IPS-NIHi7 (cell line): ENCODE results near the gene SGCD.

Source experiments
- DNase-seq: peaks from one replicate; pipeline ENCODE4 v3.0.0; 2012; ENCODE audit warnings: mixed read lengths; ENCODE audit errors: extremely low spot score

Gene SGCD

GRCh38 chr5:156774273-156774672, 447.3 kb downstream of the SGCD start:
- DNase-seq = no peak

- no peak for DNase-seq
These were observed 451.3 kb downstream of the SGCD start for GRCh38 chr5:156778139-156778706.

GRCh38 chr5:156778752-156779151, 451.8 kb downstream of the SGCD start:
- no peak for DNase-seq

GRCh38 chr5:156779436-156779835, 452.5 kb downstream of the SGCD start:
- DNase-seq = no peak

GRCh38 chr5:156783092-156783491, 456.1 kb downstream of the SGCD start:
- no peak for DNase-seq

GRCh38 chr5:156794687-156795086, 467.7 kb downstream of the SGCD start:
- DNase-seq = no peak

GRCh38 chr5:156798201-156798600, 471.2 kb downstream of the SGCD start:
- peak; percentile 44 for DNase-seq

- DNase-seq = no peak
These were observed 472.2 kb downstream of the SGCD start for GRCh38 chr5:156799171-156799570.

- DNase-seq = no peak
These were observed 474.0 kb downstream of the SGCD start for GRCh38 chr5:156800929-156801328.

GRCh38 chr5:156802501-156802900, 475.5 kb downstream of the SGCD start:
- DNase-seq = no peak

GRCh38 chr5:156803404-156803803, 476.4 kb downstream of the SGCD start:
- no peak for DNase-seq

- no peak for DNase-seq
These were observed 486.0 kb downstream of the SGCD start for GRCh38 chr5:156812959-156813358.

- DNase-seq = peak; percentile 74
These were observed 489.1 kb downstream of the SGCD start for GRCh38 chr5:156815988-156816599.
